ENCODE results near the gene SIGLEC6.

SIGLEC6 gene

GRCh38 chr19:51548213-51548651 is 16.8 kb upstream of the SIGLEC6 start:
- DNase-seq = no peak

GRCh38 chr19:51547397-51548212 is 16.1 kb upstream of the SIGLEC6 start:
- DNase-seq = peak; percentile 11

- DNase-seq = peak; percentile 38
These were observed 15.4 kb upstream of the SIGLEC6 start for GRCh38 chr19:51546650-51547396.

GRCh38 chr19:51546107-51546649 is 14.7 kb upstream of the SIGLEC6 start:
- DNase-seq = no peak

- no peak for DNase-seq
These were observed 12.6 kb upstream of the SIGLEC6 start for GRCh38 chr19:51544038-51544437.

GRCh38 chr19:51542699-51543098 is 11.2 kb upstream of the SIGLEC6 start:
- DNase-seq = no peak

GRCh38 chr19:51541458-51542357 is 10.2 kb upstream of the SIGLEC6 start:
- no peak for DNase-seq

- no peak for DNase-seq
These were observed 8.4 kb upstream of the SIGLEC6 start for GRCh38 chr19:51539821-51540366.

GRCh38 chr19:51535535-51535934 is 4.1 kb upstream of the SIGLEC6 start:
- no peak for DNase-seq

GRCh38 chr19:51530616-51531015 is 854 bp downstream of the SIGLEC6 start:
- DNase-seq = no peak

GRCh38 chr19:51529301-51529700 is 2.2 kb downstream of the SIGLEC6 start:
- DNase-seq = no peak

- no peak for DNase-seq
These were observed 5.8 kb downstream of the SIGLEC6 start for GRCh38 chr19:51525651-51526050.

- no peak for DNase-seq
These were observed 6.7 kb downstream of the SIGLEC6 start for GRCh38 chr19:51524666-51525264.

- DNase-seq = no peak
These were observed 9.7 kb downstream of the SIGLEC6 start for GRCh38 chr19:51521781-51522180.

- DNase-seq = no peak
These were observed 10.1 kb downstream of the SIGLEC6 start for GRCh38 chr19:51521357-51521756.

- no peak for DNase-seq
These were observed 10.7 kb downstream of the SIGLEC6 start for GRCh38 chr19:51520728-51521127.

- DNase-seq = peak; percentile 50
These were observed 16.5 kb downstream of the SIGLEC6 start for GRCh38 chr19:51514866-51515481.

- no peak for DNase-seq
These were observed 17.5 kb downstream of the SIGLEC6 start for GRCh38 chr19:51513968-51514367.

GRCh38 chr19:51511353-51511752 is 20.1 kb downstream of the SIGLEC6 start:
- peak; percentile 3 for DNase-seq

GRCh38 chr19:51509823-51510660 is 21.4 kb downstream of the SIGLEC6 start:
- DNase-seq = no peak

Data from fibroblast of skin of back (primary cell).